ENCODE measurements around the gene FBXL20.
A peak's percentile ranks its signal among the peaks of the same experiment; 100 is the strongest.
"Not testable (repeated sequence)": the region's sequence is repeated elsewhere in the genome, so short reads cannot be mapped to it uniquely, and the experiment has no call there.

The FBXL20 gene

GRCh38 chr17:39401412-39402243, at the start of gene FBXL20:
Gene FBXL20, minus strand, starts transcription at chr17:39401626. Its CDS starts 224 bp downstream, at chr17:39401402.
- peak; percentile 94 for DNase-seq (ENCODE audit: low spot score)

GRCh38 chr17:39450847-39451581, 49.6 kb upstream of the FBXL20 start, which contains the start of gene MED1:
Gene MED1, minus strand, starts transcription at chr17:39451263. Its CDS starts 201 bp downstream, at chr17:39451062.
- peak; percentile 96 for DNase-seq (ENCODE audit: low spot score)

GRCh38 chr17:39450051-39450450, 48.6 kb upstream of the FBXL20 start:
- no peak for DNase-seq (ENCODE audit: low spot score)

GRCh38 chr17:39447561-39447960, 46.1 kb upstream of the FBXL20 start:
- no peak for DNase-seq (ENCODE audit: low spot score)

- no peak for DNase-seq (ENCODE audit: low spot score)
Measured at GRCh38 chr17:39443326-39443725, 41.9 kb upstream of the FBXL20 start.

- DNase-seq (ENCODE audit: low spot score), result not testable (repeated sequence)
Measured at GRCh38 chr17:39439868-39440267, 38.4 kb upstream of the FBXL20 start.

GRCh38 chr17:39429600-39429999, 28.2 kb upstream of the FBXL20 start:
- no peak for DNase-seq (ENCODE audit: low spot score)

GRCh38 chr17:39416141-39416540, 14.7 kb upstream of the FBXL20 start:
- no peak for DNase-seq (ENCODE audit: low spot score)

GRCh38 chr17:39410279-39410678, 8.9 kb upstream of the FBXL20 start:
- no peak for DNase-seq (ENCODE audit: low spot score)

GRCh38 chr17:39408360-39408759, 6.9 kb upstream of the FBXL20 start:
- DNase-seq (ENCODE audit: low spot score), result no peak

GRCh38 chr17:39406951-39407350, 5.5 kb upstream of the FBXL20 start:
- no peak for DNase-seq (ENCODE audit: low spot score)

- no peak for DNase-seq (ENCODE audit: low spot score)
Measured at GRCh38 chr17:39405436-39405835, 4.0 kb upstream of the FBXL20 start.

GRCh38 chr17:39404542-39405378, 3.3 kb upstream of the FBXL20 start:
- peak; percentile 54 for DNase-seq (ENCODE audit: low spot score)

- no peak for DNase-seq (ENCODE audit: low spot score)
Measured at GRCh38 chr17:39402890-39403605, 1.6 kb upstream of the FBXL20 start.

- peak; percentile 86 for DNase-seq (ENCODE audit: low spot score)
Measured at GRCh38 chr17:39402244-39402889, 941 bp upstream of the FBXL20 start.

- no peak for DNase-seq (ENCODE audit: low spot score)
Measured at GRCh38 chr17:39400547-39401411, 647 bp downstream of the FBXL20 start.

- DNase-seq (ENCODE audit: low spot score), result no peak
Measured at GRCh38 chr17:39399791-39400190, 1.6 kb downstream of the FBXL20 start.

GRCh38 chr17:39393736-39394135, 7.7 kb downstream of the FBXL20 start:
- no peak for DNase-seq (ENCODE audit: low spot score)

GRCh38 chr17:39391448-39391847, 10.0 kb downstream of the FBXL20 start:
- no peak for DNase-seq (ENCODE audit: low spot score)

- DNase-seq (ENCODE audit: low spot score), result no peak
Measured at GRCh38 chr17:39385040-39385439, 16.4 kb downstream of the FBXL20 start.
